Non-pigmented ciliary epithelial cell (primary cell): ENCODE data around the gene DNAJC25.

Experiments used
- DNase-seq: peaks from one replicate; pipeline ENCODE4 v3.0.0-alpha.2; 2010; ENCODE audit warnings: low read depth

DNAJC25 gene

DNA sequence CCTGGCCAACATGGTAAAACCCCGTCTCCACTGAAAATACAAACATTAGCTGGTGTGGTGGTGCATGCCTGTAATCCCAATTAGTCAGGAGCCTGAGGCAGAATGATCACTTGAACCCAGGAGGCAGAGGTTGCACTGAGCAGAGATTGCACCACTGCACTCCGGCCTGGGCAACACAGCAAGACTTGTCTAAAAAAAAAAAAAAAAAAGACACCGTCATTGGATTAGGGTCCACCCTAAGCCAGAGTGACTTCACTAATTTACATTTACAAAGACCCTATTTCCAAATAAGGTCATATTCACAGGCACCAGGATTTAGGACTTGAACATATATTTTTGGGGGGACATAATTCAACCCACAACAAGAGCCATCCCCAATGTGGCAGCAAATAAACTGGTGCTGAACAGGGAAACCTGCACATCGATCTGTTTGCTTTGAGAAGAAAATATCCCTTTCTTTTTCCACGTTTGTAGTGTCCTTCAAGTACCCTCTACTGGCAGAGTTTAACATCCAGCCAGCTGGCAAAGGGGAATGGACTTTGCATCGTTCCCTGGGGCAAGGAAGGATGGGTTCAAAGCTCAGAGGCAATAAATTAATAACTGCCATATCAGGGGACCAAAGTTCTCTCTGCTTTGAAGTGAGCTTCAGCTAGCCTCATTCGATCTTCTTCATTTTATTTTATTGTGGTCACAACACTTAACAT, 3.7 kb upstream of the DNAJC25 start:
- DNase-seq, result no peak

DNA sequence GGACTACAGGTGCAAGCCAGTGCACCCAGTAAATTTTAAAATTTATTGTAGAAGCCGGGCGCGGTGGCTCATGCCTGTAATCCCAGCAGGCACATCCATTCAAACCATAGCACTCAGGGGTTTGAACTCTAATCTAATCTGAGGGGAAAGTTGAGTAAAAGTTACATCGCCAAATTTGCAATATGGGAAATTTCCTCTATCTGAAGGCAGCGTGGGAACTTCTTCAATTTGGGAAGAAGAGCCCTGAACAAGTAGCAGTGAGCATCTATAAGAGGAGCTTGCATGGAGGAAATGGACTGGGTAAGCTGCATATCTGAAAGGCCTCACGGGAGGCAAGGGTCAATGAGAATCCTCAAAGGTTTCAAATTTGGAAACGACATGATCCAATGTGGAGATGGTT, 2.7 kb upstream of the DNAJC25 start:
- DNase-seq, result no peak

- DNase-seq, result no peak
Measured at GRCh38 chr9:111630182-111630963, 761 bp upstream of the DNAJC25 start.

GRCh38 chr9:111630964-111631213, 245 bp upstream of the DNAJC25 start:
- DNase-seq, result no peak

DNA sequence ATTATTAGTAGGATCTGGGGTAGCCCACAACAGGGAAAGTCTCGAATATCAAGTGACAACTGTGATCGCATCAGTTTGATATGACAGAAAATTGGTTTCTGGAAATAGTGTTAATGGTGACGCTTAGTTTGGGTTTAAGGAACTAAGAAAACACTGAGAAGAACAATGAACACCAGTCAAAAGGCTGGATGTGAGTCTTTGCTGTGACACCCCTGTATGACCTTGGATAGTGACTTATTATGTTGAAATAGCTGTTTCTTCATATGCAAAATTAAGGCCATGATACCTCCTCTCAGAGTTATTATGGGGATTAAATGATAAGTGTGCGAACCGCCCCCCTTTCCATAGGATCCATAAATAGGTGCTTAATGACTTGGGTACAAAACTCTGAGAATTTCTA, 926 bp downstream of the DNAJC25 start:
- no peak for DNase-seq

GRCh38 chr9:111632695-111633388, 1.7 kb downstream of the DNAJC25 start:
- no peak for DNase-seq

- DNase-seq, result no peak
Measured at GRCh38 chr9:111633389-111633736, 2.2 kb downstream of the DNAJC25 start.

GRCh38 chr9:111634860-111635259, 3.7 kb downstream of the DNAJC25 start:
- DNase-seq, result no peak

DNA sequence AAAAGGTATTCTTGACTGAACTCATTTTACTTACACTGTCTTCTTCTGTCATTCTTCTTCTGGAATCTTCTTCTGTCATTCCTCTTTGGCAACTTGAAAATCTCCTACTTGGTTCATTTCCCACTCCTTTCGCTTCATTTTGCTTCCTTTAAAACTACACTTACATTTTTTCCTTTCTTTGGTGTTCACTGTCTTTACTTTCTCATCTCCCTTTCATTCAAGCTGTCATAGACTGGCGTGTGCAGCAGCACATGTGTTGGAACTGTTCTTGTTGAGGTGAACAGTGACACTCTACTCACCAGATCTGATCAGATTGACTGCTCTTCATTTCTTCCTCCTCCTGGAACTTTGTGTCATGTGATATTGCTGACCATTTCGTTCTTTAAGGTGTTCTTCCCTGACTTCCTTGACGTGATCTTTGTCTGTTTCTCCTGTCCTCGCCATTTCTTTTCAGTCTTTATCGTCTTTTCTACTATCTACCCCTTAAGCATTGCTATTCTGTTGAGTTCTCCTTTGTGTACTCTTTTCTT, 6.4 kb downstream of the DNAJC25 start:
- DNase-seq, result no peak

- no peak for DNase-seq
Measured at GRCh38 chr9:111644195-111644772, 13.2 kb downstream of the DNAJC25 start.

DNA sequence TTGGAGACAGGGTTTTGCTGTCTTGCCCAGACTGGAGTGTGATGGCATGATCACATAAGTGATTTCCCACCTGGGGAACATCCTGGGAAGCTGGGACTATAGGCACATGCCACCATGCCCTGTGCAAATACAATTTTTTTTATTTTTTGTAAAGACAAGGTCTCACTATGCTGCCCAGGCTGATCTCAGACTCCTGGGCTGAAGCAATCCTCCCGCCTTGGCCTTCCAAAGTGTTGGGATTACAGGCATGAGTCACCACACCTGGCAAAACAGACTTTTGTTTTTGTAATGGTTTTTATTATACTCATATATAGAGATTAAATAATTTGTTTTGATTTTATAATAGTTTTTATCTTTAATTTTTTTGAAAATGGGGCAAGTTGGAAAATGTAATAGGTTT, 14.7 kb downstream of the DNAJC25 start:
- no peak for DNase-seq

- no peak for DNase-seq
Measured at GRCh38 chr9:111646417-111646816, 15.3 kb downstream of the DNAJC25 start.

DNA sequence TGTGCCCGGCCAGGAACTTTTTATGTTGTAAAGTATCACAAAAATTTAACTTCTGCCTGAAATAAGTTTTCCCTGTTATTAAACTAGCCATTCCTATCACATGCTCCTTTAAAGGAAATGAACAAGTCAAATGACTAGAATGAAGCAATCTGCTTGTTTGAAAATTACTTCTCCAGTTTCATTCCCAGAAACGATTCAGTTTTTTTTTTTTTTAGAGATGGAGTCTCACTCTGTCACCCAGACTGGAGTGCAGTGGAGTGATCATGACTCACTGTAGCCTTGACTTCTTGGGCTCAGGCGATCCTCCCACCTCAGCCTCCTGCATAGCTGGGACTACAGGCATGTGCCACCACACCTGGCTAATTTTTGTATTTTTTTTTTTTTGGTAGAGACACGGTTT, 16.9 kb downstream of the DNAJC25 start:
- DNase-seq, result no peak

DNA sequence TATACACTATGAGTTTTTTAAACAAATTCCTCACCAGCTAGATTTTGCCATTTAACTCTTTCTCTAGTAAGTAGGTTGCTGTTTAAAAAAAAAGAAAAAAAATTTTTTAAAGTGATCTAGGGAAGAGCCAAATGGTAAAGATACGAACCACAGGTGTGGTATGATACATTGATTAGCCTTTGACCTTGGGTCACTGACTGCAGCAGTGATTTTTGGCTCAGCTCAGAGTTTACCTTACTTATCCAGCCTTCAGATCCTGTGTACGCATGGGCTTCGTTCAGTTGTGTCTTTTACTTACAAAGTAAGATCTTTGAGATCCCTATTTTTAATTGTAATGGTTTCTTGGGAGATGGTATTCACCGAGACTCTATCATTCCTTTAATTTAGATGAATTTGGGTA, 17.9 kb downstream of the DNAJC25 start:
- DNase-seq, result no peak

GRCh38 chr9:111657051-111657450, 25.9 kb downstream of the DNAJC25 start:
- no peak for DNase-seq

GRCh38 chr9:111658943-111659342, 27.8 kb downstream of the DNAJC25 start:
- no peak for DNase-seq

GRCh38 chr9:111659691-111660090, 28.6 kb downstream of the DNAJC25 start:
- DNase-seq, result no peak

GRCh38 chr9:111661150-111661801, 30.1 kb downstream of the DNAJC25 start, which contains the start of gene GNG10:
TSS of gene GNG10 (plus strand) at chr9:111661605. CDS start at chr9:111661635, 30 bp downstream.
- DNase-seq, result no peak

DNA sequence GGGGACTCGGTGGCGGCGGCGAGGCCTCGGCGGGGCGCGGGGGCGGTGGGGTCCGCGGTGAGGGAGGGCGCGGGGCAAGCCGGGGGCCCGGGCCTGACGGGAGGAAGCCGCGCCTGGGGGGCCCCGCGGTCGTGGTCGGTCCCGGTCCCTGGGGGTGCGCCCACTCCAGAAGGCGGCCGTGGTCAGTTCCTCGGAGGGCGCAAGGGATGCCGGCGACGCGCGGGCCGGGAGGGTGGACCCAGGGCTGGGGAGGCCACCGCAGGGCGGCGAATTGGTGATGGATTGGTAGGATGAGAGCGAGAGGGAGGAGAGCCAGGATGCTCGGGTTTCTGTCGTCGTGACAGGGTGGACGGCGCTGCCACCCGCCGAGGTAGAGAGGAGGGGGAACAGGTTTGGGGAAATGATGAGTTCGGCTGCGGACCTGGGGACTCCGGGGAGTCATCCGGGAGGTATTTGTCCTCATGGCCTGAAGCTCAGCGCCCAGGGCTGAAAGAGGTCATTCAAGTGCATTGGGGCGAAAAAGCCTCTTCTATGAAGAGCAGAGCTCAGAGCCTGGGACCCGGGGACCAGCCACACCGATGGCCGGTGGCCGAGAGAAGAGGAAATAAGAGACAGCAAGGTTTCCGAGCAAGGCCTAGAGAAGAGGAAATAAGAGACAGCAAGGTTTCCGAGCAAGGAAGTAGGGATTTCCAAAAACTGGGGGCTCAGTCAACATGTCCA, 30.8 kb downstream of the DNAJC25 start:
- no peak for DNase-seq

- no peak for DNase-seq
Measured at GRCh38 chr9:111662576-111663300, 31.6 kb downstream of the DNAJC25 start.

DNA sequence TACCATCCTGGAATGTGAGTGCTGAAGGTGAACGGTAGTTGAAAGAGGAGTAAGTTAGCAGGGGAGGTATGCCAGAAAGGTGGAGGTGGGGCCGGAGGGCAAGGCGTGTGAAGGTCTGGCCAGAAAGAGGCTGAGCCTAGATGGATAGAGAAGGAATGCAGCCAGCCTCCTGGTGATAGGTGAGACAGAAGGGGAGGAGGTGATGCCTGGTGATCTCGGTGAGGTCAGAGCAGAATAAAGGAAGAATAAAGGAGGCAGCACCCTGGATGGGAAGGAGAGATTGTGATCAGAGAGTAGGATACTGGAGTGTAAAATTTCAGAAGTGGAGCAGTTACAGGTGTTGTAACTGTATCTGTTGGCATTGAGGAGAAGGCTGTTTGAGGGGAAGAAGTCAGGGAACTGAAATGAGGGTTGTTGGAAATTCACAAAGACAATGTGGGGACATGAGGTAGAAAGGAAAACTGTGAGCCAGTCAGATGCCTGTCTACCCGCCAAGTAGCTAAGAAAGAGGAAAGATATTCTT, 32.2 kb downstream of the DNAJC25 start:
- no peak for DNase-seq
